ENCODE results near the gene STT3A.

The STT3A gene

GRCh38 chr11:125561924-125562323, 30.7 kb upstream of the STT3A start:
- no peak overlapping the region for H3K27ac ChIP-seq
- TF ChIP-seq CTCF (conservative IDR thresholded peaks at IDR 0.05) = no peak

GRCh38 chr11:125562430-125562829, 30.2 kb upstream of the STT3A start:
- H3K27ac ChIP-seq = peak overlapping the region; percentile 85; the same call in 1 of the 2 replicates
- no peak for TF ChIP-seq CTCF (conservative IDR thresholded peaks at IDR 0.05)

GRCh38 chr11:125564357-125564756, 28.3 kb upstream of the STT3A start:
- TF ChIP-seq CTCF (conservative IDR thresholded peaks at IDR 0.05) = no peak
- peak overlapping the region; percentile 85 for H3K27ac ChIP-seq

GRCh38 chr11:125566235-125566634, 26.4 kb upstream of the STT3A start:
- TF ChIP-seq CTCF (conservative IDR thresholded peaks at IDR 0.05) = no peak
- peak overlapping the region; percentile 85 for H3K27ac ChIP-seq

- peak; percentile 79 for TF ChIP-seq CTCF (conservative IDR thresholded peaks at IDR 0.05)
- H3K27ac ChIP-seq = peak within 1 kb of the TSS; percentile 90
Observed at GRCh38 chr11:125568970-125569914, 23.4 kb upstream of the STT3A start, which contains the start of gene EI24. Gene EI24, plus strand, starts transcription at chr11:125569477. Its CDS starts 3,051 bp downstream, at chr11:125572528.

- H3K27ac ChIP-seq = peak overlapping the region; percentile 90
- no peak for TF ChIP-seq CTCF (conservative IDR thresholded peaks at IDR 0.05)
Observed at GRCh38 chr11:125569915-125570621, 22.6 kb upstream of the STT3A start.

GRCh38 chr11:125570952-125571351, 21.7 kb upstream of the STT3A start:
- H3K27ac ChIP-seq = no peak overlapping the region
- no peak for TF ChIP-seq CTCF (conservative IDR thresholded peaks at IDR 0.05)

Data from VCaP (cell line).